Superior temporal gyrus (tissue), 1 donor: ENCODE results near the gene FAM234A.
"Not testable (repeated sequence)": the region's sequence is repeated elsewhere in the genome, so short reads cannot be mapped to it uniquely, and the experiment has no call there.

Experiments used
- DNase-seq: peaks from one replicate; pipeline ENCODE4 v3.0.0-alpha.2; 2016; ENCODE audit errors: extremely low spot score

The FAM234A gene, protein sequence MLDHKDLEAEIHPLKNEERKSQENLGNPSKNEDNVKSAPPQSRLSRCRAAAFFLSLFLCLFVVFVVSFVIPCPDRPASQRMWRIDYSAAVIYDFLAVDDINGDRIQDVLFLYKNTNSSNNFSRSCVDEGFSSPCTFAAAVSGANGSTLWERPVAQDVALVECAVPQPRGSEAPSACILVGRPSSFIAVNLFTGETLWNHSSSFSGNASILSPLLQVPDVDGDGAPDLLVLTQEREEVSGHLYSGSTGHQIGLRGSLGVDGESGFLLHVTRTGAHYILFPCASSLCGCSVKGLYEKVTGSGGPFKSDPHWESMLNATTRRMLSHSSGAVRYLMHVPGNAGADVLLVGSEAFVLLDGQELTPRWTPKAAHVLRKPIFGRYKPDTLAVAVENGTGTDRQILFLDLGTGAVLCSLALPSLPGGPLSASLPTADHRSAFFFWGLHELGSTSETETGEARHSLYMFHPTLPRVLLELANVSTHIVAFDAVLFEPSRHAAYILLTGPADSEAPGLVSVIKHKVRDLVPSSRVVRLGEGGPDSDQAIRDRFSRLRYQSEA

DNA sequence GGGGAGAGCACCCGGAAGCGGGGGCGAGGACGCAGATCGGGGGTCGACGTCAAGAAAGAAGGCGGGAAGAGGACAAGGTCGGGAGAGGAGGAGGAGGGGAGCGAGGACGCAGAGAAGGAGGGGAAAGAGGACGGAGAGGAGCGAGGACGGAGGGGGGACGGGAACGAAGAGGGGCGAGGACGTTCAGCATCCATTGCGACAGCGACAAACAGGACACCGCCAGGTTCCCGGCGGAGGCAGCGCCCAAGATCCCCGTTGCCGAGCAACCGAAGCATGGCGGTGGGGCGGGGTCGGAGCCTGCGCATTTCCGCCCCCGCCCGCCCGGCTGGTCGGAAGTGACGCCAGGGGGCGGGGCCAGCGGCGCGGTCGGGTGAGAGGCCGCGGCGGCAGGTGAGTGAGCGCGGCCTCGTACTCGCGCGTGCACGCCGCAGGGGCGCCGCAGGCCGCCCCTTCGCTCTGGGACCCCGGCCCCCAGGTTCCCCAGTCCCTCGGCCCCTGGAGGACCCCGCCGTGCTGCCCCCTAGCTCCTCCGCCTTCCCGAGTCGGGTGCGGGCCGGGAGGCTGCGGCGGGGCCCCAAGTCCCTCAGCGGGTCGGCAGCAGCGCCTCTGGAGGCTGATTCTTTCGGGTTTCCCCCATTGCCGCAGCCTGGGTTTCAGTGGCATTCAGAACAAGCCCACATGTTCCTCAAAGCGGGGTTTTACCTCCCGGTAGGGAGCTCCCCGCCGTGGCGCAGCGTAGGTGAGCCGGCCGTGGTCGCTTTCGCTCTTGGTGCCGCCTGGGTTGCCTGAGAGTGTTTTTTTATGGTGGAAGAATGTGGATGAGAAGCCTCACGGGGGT is at the start of gene FAM234A:
TSS of gene FAM234A (plus strand) at position 354 of the 838 bp plus-strand sequence. CDS start 19,593 bp downstream, outside the sequence.
- peak; percentile 92 for DNase-seq

DNA sequence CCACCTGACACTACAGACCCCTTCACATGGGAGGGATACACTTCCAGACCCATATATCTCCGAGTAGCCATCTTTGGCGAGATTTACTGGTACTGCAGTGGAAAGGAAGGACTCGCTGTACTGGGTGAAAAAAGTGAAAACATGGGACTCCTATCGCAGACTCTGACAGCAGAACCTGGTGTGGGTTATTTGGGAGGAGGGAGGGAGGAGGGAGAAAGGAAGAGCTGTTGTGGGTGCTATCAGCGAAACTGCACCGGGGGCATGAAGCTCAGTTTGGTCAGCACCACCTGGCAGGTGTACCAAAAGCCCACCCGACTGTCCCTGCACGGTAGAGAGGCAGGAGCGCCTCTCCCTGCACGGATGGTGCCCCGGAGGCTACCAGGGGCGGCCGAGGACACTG is 49.4 kb upstream of the FAM234A start:
- no peak for DNase-seq

DNA sequence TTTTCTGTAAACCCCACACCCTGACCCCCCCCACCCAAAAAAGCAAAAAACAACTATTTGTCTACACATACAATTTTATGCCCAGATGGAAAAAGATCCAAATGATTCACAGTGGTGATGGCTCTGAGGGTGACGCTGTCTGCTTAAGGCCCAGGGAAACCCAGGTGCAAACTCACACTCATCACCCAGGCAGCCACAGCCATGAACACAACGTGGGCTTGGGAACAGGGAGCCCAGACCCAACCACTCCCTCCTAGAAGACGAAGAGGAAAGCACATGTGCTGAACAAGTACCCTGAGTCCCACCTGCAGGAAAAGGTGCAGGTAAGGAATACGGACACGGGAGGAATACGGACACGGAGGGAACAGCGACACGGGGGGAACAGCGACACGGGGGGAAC is 48.9 kb upstream of the FAM234A start:
- DNase-seq = no peak

DNA sequence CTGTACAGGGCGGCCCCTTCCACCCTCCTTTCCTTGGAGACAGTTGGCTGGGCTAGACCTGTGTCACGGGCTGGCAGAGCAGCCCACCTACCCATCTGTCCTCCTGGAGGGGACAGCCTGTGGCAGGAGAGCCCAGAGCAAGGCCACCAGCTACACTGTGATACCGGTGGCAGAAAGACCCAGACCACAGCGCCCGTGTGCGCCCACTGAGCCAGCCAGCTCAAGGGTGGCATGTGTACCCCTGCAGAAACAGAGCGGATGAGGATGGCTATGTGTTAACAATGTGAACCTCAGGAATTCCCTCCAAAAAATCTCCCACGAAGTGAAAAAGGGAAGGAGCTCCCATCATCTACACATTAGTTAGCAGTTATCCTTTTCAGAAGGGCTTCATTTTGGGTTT is 47.3 kb upstream of the FAM234A start:
- no peak for DNase-seq

DNA sequence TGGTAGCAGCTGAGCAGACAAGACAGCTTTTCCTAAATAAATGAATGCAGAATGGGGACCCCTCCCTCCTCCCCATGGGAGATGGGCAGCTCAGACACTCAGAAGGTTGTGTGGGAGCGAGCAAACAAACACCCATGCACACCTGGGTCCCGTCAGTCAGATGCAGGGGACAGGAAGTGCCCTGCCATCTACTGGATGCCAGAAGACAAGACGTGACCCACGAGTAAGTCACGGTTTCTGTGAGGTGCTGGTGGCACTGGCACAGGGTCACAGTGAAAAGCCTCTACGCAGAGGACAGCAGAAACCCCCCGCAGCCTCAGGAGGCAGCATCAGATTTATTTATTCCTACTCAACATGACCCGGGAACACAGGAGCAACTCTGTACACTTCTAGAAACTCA is 45.9 kb upstream of the FAM234A start:
- DNase-seq = no peak

DNA sequence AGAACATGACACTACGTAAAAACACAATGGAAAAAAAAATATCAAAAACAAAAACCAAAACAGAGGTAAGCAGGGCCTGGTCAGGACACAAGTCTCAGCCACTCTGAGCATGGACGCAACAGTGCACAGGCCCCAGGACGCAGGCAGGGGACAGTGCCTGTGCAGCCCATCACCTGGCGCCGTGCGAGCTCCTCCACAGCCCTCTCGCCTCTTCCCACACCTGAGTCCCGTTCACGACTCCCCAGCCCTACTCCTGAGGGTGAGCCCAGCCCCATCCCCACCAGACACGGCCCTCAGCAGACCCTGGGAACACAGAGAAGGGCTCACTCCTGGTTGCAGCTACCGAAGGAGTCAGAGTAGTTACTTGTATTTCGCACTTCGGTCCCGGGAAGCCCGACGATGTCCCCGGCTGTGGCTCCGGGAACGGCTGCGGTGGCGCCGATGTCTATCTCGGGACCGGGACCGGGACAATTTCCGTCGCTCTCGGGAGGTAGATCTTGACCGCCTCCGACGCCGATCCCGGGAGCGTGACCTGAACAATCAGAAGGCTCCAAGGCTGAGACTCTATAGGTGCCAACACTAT is 44.9 kb upstream of the FAM234A start:
- DNase-seq = no peak

DNA sequence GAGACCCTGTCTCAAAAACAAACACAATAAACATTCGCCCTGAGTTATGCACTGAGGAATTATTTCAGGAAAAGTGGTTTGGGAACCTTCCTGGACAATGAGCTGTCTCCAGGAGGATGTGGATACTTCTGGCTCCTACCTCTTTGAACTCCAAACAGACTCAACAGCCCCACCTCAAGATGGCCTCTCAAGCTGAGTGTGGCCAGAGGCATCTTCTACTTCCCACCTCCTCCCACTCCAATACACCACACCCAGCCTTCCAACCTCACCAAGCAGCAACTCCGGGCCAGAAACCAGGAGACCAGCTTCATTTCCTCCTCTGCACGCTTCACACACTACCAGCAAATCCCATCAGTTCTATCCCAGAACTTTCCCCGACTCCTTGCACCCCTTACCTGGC is 42.8 kb upstream of the FAM234A start:
- no peak for DNase-seq

DNA sequence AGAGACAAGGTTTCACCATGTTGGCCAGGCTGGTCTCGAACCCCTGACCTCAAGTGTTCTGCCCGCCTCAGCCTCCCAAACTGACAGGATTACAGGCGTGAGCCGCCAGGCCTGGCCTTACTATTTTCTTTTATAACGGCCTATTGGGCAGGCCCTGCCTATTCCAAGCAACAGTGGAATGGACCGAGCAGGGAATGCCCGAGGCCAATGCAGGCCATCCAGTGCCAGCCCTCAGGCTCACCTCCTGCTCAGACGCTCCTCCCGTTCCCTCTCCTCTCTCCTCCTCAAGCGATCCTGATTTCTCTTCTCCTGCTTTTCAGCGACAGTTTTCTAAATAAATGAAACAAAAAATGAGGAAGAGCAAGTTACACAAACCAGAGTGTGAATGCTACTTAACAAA is 41.9 kb upstream of the FAM234A start:
- DNase-seq = no peak

DNA sequence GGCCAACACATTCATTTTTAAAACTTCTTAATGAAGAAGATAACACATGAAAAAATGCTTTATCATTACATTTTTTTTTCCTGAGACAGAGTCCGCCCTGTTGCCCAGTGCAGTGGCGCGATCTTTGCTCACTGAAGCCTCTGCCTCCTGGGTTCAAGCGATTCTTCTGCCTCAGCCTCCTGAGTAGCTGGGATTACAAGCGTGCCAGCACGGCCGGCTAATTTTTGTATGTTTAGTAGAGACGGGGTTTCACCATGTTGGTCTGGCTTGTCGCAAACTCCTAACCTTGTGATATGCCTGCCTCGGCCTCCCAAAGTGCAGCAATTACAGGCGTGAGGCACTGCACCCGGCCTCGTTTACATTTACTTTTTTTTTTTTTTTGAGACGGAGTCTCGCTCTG is 41.2 kb upstream of the FAM234A start:
- no peak for DNase-seq

DNA sequence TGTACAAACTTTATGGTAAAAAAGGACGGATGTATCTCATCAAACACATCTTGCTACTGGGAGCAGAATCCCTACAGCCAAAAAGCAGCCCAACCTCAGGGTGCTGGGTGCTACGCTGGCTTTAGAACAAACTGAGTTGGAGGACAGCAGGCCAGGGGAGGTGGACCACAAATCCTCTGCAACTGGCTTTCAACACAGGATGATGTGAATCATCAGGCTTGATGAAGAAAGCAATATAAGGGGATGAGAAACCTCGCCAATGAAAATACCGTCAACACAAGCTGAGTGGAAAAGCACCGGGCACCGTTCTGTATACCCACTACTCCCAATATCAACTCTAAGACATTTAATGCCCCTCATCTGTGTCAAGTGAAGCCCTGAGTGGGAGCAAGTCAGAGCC is 40.1 kb upstream of the FAM234A start:
- DNase-seq = no peak

DNA sequence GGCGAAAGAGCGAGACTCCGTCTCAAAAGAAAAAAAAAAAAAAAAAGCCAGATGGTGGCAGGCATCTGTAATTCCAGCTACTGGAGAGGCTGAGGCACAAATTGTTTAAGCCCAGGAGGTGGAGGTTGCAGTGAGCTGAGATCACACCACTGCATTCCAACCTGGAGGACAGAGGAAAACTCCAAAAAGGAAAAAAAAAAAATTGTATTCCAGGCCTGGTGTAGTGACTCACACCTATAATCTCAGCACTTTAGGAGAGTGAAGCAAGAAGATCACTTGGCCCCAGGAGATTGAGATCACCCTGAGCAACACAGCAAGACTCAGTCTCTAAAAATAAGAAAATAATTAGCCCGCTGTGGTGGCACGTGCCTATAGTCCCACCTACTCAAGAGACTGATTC is 34.2 kb upstream of the FAM234A start:
- DNase-seq = no peak

DNA sequence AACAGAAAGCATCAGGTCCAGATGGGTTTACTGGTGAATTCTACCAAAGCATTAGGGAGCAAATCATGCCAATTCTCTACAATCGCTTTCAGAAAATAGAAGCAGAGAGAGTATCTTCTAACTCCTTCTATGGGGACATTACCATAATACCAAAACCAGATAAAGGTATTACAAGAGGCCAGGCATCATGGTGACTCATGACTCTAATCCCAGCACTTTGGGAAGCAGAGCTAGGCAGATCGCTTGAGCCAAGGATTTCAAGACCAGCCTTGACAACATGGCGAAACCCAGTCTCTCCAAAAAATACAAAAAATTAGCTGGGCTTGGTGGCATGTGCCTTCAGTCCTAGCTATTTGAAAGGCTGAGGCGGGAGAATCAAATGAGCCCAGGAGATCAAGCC is 31.4 kb upstream of the FAM234A start:
- DNase-seq = no peak

DNA sequence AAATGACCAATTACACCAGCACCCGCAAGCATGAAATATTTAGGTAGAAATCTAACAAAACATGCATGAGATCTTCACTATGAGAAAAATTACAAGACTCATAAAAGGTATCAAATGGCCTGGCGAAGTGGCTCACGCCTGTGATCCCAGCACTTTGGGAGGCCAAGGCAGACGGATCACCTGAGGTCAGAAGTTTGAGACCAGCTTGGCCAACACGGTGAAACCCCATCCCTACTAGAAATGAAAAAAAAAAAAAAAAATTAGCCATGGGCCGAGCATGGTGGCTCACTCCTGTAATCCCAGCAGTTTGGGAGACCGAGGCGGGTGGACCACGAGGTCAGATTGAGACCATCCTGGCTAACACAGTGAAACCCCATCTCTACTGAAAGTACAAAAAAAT is 30.6 kb upstream of the FAM234A start:
- DNase-seq = not testable (repeated sequence)

DNA sequence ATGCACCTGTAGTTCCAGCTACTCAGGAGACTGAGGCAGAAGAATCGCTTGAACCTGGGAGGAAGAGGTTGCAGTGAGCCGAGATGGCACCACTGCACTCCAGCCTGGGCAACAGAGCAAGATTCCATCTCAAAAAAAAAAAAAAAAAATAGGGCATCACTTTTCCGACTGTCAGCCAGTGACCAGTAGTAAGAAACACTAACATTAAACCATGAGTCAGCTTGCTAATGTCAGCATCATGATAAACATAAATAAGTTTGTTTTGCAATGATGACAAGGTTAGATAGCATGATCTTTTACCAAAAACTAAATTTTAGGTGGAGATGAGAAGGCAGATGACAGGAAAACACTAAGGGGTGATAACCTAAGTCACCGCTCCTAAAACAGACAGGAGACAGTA is 25.3 kb upstream of the FAM234A start:
- DNase-seq = not testable (repeated sequence)

DNA sequence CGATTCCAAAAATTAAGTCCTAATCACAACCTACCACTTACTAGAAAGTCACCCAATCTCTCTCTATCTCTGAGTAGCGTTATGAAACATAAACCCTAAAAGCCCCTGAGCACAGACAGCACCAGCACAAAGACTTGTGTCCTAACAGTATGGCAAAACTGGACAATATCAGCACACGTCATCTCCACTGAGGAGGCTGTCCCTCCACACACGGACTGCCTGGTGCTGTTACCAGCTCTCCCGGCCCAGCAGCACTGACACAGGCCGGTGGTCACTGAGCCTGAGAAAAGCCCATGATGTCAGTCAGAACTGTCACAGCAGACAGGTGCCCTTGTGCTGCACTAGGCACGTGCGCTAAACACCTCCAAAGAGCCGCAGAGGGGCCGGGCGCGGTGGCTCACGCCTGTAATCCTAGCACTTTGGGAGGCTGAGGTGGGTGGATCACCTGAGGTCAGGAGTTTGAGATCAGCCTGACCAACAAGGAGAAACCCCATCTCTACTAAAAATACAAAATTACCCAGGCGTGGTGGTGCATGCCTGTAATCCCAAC is 22.9 kb upstream of the FAM234A start:
- not testable (repeated sequence) for DNase-seq

DNA sequence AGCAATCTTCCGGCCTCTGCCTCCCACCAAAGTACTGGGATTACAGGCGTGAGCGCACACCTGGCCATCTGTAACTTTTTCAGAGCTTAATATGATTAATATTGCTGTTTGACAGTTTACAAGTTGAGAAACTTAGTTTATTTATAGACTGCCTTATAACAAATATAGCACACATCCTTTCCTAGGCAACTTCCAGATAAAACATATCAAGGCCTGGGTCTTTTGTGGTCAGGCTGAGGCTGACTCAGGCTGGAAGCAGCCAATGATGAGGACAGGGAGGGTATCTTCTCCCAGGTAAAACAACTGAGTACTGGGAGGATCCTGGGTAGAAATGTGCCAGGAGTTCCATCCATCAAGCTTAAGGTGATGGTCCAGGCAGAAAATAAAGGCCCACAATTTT is 21.6 kb upstream of the FAM234A start:
- no peak for DNase-seq

DNA sequence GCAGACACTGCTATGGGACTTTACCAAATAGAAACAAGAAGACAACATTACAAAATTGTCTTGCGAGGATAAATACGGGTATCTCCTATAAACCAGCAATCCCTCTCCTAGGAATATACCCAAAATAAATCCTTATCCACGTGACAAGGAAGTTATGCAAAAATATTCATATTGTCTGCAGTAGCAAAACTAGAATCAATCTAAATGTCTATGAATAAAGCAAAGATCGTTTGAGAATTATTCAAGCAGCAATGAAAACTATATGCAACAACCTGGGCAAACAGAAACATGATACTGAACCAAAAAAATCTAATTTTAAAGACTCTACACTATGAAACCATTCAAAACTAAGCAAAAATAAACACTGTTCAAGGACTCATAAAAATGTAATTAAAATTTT is 14.6 kb upstream of the FAM234A start:
- DNase-seq = no peak

DNA sequence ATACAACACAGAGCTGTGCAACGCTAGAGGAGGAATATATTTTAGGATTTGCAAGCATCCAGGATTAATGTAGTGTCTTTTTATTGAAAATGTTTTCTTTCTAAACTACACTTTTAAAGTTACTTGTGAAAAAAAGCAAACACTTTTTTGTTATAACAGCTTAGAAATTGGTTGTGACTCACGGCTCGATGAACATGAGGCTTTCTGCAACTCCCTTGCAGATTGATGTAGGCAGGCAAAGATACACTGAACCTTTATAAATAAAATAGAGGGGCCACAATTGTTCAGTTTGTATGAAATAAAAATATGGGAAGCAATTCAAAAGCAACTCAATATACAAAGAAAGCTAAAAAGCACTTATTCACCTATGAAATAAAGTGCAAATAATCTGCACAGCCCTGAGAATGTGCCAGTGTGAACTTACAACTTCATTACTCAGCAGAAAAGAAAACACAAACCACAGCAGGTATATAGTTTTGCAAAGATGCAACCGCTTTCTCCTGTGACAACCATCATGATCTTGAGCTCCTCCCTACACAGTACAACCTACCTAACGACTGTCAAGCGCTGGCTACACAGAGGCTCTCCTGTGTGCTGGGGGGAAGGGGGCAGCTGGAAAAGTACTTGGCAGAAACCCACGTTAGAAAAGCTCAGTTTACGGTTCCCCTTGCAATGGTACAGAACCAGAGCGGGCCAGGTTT is 6.3 kb upstream of the FAM234A start:
- no peak for DNase-seq

DNA sequence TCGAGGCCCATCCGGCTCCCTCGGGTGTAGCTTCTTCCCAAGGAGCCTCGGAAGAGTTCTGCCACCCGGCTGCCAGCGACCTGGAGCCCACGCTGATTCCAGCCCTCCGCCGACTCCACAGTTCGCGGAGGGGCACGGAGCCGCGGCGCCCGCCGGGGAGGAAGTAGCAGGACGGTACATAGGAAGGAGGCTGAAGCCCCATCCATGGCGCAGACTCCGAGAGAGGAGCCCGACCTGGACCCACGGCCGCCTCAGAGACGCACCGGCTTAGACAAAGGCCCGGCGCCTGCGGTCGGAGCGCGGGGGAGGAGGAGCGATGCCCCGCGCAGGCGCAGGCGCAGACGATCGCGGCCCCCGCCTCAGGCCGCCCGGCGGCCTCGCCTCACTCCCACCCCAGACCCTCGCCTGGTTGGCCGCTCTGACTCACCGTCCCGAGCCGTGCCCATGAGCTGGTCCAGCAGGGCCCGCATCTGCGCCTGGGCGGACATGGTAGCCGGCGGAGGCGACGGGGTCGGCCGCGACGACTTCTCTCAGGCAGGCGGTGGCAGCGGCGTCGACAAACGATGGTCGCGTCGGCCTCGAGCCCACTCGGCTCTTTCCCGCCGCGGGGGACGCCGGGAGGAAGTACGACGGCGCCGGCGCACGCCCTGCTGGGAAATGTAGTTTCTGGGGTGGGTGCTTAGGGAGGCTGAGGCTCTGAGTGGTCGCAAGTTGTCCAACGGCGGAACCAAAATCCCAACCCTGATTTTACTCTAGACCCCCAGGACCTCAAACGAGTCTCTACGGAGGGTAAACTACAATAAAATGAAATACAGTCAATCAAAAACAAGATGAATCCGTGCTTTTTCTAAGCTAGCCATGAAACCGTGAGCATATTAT is 5.5 kb upstream of the FAM234A start, which contains the start of gene LUC7L:
TSS of gene LUC7L (minus strand) at position 598 of the 879 bp plus-strand sequence. CDS start at position 488, 110 bp downstream.
- DNase-seq = peak; percentile 91

DNA sequence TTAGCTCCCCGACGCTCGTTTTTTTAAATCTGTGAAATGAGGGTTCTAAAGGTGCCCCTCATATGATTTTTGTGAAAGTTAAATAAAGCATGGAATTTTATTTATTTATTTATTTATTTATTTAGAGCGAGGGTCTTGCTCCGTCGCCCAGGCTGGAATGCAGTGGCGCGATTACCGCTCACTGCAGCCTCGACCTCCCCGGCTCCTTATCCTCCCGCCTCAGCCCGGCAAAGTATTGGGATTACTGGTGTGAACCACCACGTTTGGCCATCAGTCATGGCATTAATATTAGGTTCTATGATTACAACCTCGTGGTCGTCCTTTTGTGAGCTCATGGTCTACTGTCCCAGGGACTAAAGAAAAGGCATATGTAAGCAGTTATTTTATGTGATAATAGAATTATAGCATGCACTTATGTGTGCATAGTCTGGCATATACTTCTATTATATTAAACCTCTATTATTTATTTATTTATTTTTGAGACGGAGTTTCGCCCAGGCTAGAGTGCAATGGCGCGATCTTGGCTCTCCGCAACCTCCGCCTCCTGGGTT is 4.8 kb upstream of the FAM234A start:
- no peak for DNase-seq
